NB4 (cell line): ENCODE data around the gene TUBA4B.

Source experiments
- DNase-seq: peaks from one replicate; pipeline ENCODE4 v3.0.0; 2010; ENCODE audit warnings: low read depth
- H3K4me3 ChIP-seq: one replicate; pipeline ENCODE4 v1.5.1; 2011; ENCODE audit warnings: mild to moderate bottlenecking, low read depth, low read length, moderate library complexity
- CTCF ChIP-seq: IDR thresholded peaks from one replicate; pipeline ENCODE4 v1.5.1; 2012; ENCODE audit warnings: low read depth, low read length
- MAX ChIP-seq: IDR thresholded peaks from 2 replicates; pipeline ENCODE4 v1.6.1; 2011; ENCODE audit warnings: low read depth, low read length
- MYC ChIP-seq: IDR thresholded peaks from 2 replicates; pipeline ENCODE4 v1.6.1; 2011; ENCODE audit warnings: low read depth, low read length
- POLR2A ChIP-seq: IDR thresholded peaks from 2 replicates; pipeline ENCODE4 v1.6.1; 2011; ENCODE audit warnings: mild to moderate bottlenecking; ENCODE audit not compliant: insufficient read length; ENCODE audit errors: extremely low read depth

Gene TUBA4B

GRCh38 chr2:219252900-219253752 is at the start of gene TUBA4B:
Gene TUBA4B, plus strand, starts transcription at chr2:219253243. Its CDS starts 165 bp downstream, at chr2:219253408.
- peak; percentile 89 for DNase-seq
- TF ChIP-seq POLR2A, result no peak
- peak; percentile 93 for TF ChIP-seq MAX
- TF ChIP-seq MYC, result peak; percentile 67
- H3K4me3 ChIP-seq, result peak within 1 kb of the TSS; percentile 66

- H3K4me3 ChIP-seq, result no peak overlapping the region
- TF ChIP-seq MYC (no peak), CTCF (no peak), POLR2A (no peak)
- no peak for DNase-seq
These were observed 48.4 kb upstream of the TUBA4B start for GRCh38 chr2:219204425-219205164.

GRCh38 chr2:219205165-219205538 is 47.9 kb upstream of the TUBA4B start:
- TF ChIP-seq POLR2A (no peak), MAX (no peak), MYC (no peak), CTCF (no peak)

GRCh38 chr2:219205981-219206327 is 47.1 kb upstream of the TUBA4B start:
- no peak for DNase-seq
- no peak for TF ChIP-seq POLR2A
- TF ChIP-seq CTCF, result no peak
- TF ChIP-seq MYC, result no peak
- no peak for TF ChIP-seq MAX
- peak overlapping the region; percentile 75 for H3K4me3 ChIP-seq

More at GRCh38 chr2:219205165-219205538, 47.9 kb upstream of the TUBA4B start:
- no peak overlapping the region for H3K4me3 ChIP-seq
- DNase-seq, result no peak

GRCh38 chr2:219206328-219207133 is 46.5 kb upstream of the TUBA4B start, which contains the start of gene ZFAND2B:
Gene ZFAND2B, plus strand, starts transcription at chr2:219206782. Its CDS starts 206 bp downstream, at chr2:219206988.
- peak within 1 kb of the TSS; percentile 75 for H3K4me3 ChIP-seq
- TF ChIP-seq POLR2A (peak; percentile 97), CTCF (no peak), MAX (peak; percentile 52; the same call in 1 of the 2 replicates), MYC (peak; percentile 76)
- peak; percentile 95 for DNase-seq
